ENCODE data around the gene CAMKMT. TPM values are rescaled to one million over a fixed set of nuclear protein-coding genes. Genes with fewer than 3 reads are reported as not detected.

The CAMKMT gene
- total RNA-seq, 2 experiments from 2014 or later, result 25.7 to 27.4 TPM

GRCh38 chr2:44570777-44571176 lies 209.0 kb downstream of the CAMKMT start:
- H4K20me1 ChIP-seq (ENCODE audit: insufficient read depth, low read length), result no peaks in the 10 kb centered on the region
- H3K27ac ChIP-seq (ENCODE audit: low read depth, low read length, poor library complexity, severe bottlenecking), result no peak overlapping the region
- no peak for DNase-seq (ENCODE audit: low spot score)
- no peaks in the 10 kb centered on the region for H3K36me3 ChIP-seq (ENCODE audit: insufficient read depth, low read length)
- TF ChIP-seq CTCF (conservative IDR thresholded peaks at IDR 0.05; ENCODE audit: low read length), result no peak
- no peak for TF ChIP-seq EZH2phosphoT487 (IDR thresholded peaks at IDR 0.05; ENCODE audit: borderline replicate concordance, low read depth, low read length)
- ChIA-PET CTCF (ENCODE audit: unreplicated experiment) (no interaction called here), POLR2A (no interaction called here)
- H3K9me2 ChIP-seq (ENCODE audit: insufficient read depth, low read length), result no peaks in the 10 kb centered on the region
- BruUV-seq (replicated peaks), result no TSS peak
- no peaks in the 10 kb centered on the region for H3K4me1 ChIP-seq (ENCODE audit: insufficient read depth, low read length, poor library complexity, severe bottlenecking)
- no peak overlapping the region for H2AFZ ChIP-seq (ENCODE audit: low read length)
- intact Hi-C loops (cut with micrococcal nuclease; ENCODE audit: unreplicated experiment), result no loop called here
- H3K4me2 ChIP-seq (ENCODE audit: low read length), result no peak overlapping the region
- no peaks in the 10 kb centered on the region for H3K79me2 ChIP-seq (ENCODE audit: insufficient read depth, low read depth, low read length)
- H3K4me3 ChIP-seq (ENCODE audit: low read depth, low read length, poor library complexity, severe bottlenecking), result no peak overlapping the region
- no peaks in the 10 kb centered on the region for H3K9me3 ChIP-seq (ENCODE audit: low read length)

DNA sequence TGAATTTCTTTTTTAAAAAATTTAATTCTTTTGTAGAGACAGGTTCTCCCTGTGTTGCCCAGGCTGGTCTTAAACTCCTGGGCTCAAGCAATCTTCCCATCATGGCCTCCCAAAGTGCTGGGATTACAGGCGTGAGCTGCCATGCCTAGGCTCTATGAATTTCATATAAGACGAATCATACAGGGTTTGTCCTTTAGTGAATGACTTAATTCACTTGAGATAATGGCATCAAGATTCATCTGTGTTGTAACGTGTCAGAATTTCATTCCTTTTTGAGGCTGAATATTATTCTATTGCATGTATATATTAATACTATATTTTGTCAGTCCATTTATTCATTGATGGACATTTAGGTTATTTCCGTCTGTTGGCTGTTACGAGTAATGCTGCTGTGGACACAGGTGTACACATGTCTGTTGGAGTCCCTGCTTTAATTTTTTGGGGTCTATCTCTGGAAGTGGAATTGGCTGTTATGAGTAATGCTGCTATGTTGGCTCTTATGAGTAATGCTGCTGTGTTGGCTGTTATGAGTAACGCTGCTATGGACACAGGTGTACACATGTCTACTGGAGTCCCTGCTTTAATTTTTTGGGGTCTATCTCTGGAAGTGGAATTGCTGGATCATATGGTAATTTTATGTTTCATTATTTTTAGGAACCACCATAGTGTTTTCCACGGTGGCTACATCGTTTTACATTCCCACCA lies 210.6 kb downstream of the CAMKMT start:
- BruUV-seq (replicated peaks), result no TSS peak
- ChIA-PET POLR2A (no interaction called here), CTCF (ENCODE audit: unreplicated experiment) (no interaction called here)

More for the DNA sequence above, 210.6 kb downstream of the CAMKMT start:
- intact Hi-C loops (cut with micrococcal nuclease; ENCODE audit: unreplicated experiment), result no loop called here
- no peaks in the 10 kb centered on the region for H3K4me1 ChIP-seq (ENCODE audit: insufficient read depth, low read length, poor library complexity, severe bottlenecking)
- H3K9me3 ChIP-seq (ENCODE audit: low read length), result no peaks in the 10 kb centered on the region
- no peaks in the 10 kb centered on the region for H3K79me2 ChIP-seq (ENCODE audit: insufficient read depth, low read depth, low read length)
- H3K4me2 ChIP-seq (ENCODE audit: low read length), result no peak overlapping the region
- no peaks in the 10 kb centered on the region for H3K36me3 ChIP-seq (ENCODE audit: insufficient read depth, low read length)
- no peak for TF ChIP-seq CTCF (conservative IDR thresholded peaks at IDR 0.05; ENCODE audit: low read length)
- TF ChIP-seq EZH2phosphoT487 (IDR thresholded peaks at IDR 0.05; ENCODE audit: borderline replicate concordance, low read depth, low read length), result no peak
- H3K4me3 ChIP-seq (ENCODE audit: low read depth, low read length, poor library complexity, severe bottlenecking), result no peak overlapping the region
- H3K9me2 ChIP-seq (ENCODE audit: insufficient read depth, low read length), result no peaks in the 10 kb centered on the region
- H2AFZ ChIP-seq (ENCODE audit: low read length), result no peak overlapping the region
- no peak overlapping the region for H3K27ac ChIP-seq (ENCODE audit: low read depth, low read length, poor library complexity, severe bottlenecking)
- DNase-seq (ENCODE audit: low spot score), result no peak
- no peaks in the 10 kb centered on the region for H4K20me1 ChIP-seq (ENCODE audit: insufficient read depth, low read length)
